GM21526 (cell line): ENCODE data around the gene EIF2B2.
"Not testable (repeated sequence)": the region's sequence is repeated elsewhere in the genome, so short reads cannot be mapped to it uniquely, and the experiment has no call there.

ENCODE experiments used
- ATAC-seq: cut with Tn5 transposase; IDR thresholded peaks from one replicate; pipeline ENCODE4 v1.9.1; 2021; ENCODE audit warnings: moderate library complexity; ENCODE audit not compliant: unreplicated experiment, low FRiP score

EIF2B2 gene

GRCh38 chr14:74988131-74988530, 14.6 kb upstream of the EIF2B2 start:
- ATAC-seq, result no peak

GRCh38 chr14:74988993-74989392, 13.7 kb upstream of the EIF2B2 start:
- no peak for ATAC-seq

- ATAC-seq, result not testable (repeated sequence)
These were observed 8.5 kb upstream of the EIF2B2 start for GRCh38 chr14:74994182-74994581.

GRCh38 chr14:74995781-74996180, 6.9 kb upstream of the EIF2B2 start:
- not testable (repeated sequence) for ATAC-seq

GRCh38 chr14:75001261-75001660, 1.5 kb upstream of the EIF2B2 start:
- ATAC-seq, result no peak

GRCh38 chr14:75001899-75002298, 822 bp upstream of the EIF2B2 start:
- ATAC-seq, result no peak

- no peak for ATAC-seq
These were observed 718 bp downstream of the EIF2B2 start for GRCh38 chr14:75003250-75004027.

GRCh38 chr14:75005357-75005756, 2.6 kb downstream of the EIF2B2 start:
- ATAC-seq, result no peak

GRCh38 chr14:75009176-75009575, 6.5 kb downstream of the EIF2B2 start:
- ATAC-seq, result no peak

GRCh38 chr14:75010472-75011093, 7.9 kb downstream of the EIF2B2 start:
- no peak for ATAC-seq

- no peak for ATAC-seq
These were observed 8.8 kb downstream of the EIF2B2 start for GRCh38 chr14:75011356-75011994.

GRCh38 chr14:75013290-75013689, 10.6 kb downstream of the EIF2B2 start:
- ATAC-seq, result no peak

GRCh38 chr14:75015496-75015895, 12.8 kb downstream of the EIF2B2 start:
- ATAC-seq, result no peak

GRCh38 chr14:75016815-75017214, 14.1 kb downstream of the EIF2B2 start:
- ATAC-seq, result no peak

GRCh38 chr14:75018694-75019093, 16.0 kb downstream of the EIF2B2 start:
- ATAC-seq, result no peak

GRCh38 chr14:75022655-75023054, 19.9 kb downstream of the EIF2B2 start:
- no peak for ATAC-seq

GRCh38 chr14:75023108-75023507, 20.4 kb downstream of the EIF2B2 start:
- ATAC-seq, result no peak

- no peak for ATAC-seq
These were observed 22.4 kb downstream of the EIF2B2 start for GRCh38 chr14:75025082-75025481.

- ATAC-seq, result no peak
These were observed 23.2 kb downstream of the EIF2B2 start for GRCh38 chr14:75025876-75026275.

- ATAC-seq, result no peak
These were observed 27.4 kb downstream of the EIF2B2 start for GRCh38 chr14:75030147-75030546.

- ATAC-seq, result no peak
These were observed 30.2 kb downstream of the EIF2B2 start for GRCh38 chr14:75032939-75033338.

- ATAC-seq, result no peak
These were observed 37.8 kb downstream of the EIF2B2 start for GRCh38 chr14:75040507-75040906.
